ENCODE data around the gene OAS3.

The OAS3 gene

GRCh38 chr12:112901271-112901670, 37.0 kb upstream of the OAS3 start:
- TF ChIP-seq, protein P1, sequence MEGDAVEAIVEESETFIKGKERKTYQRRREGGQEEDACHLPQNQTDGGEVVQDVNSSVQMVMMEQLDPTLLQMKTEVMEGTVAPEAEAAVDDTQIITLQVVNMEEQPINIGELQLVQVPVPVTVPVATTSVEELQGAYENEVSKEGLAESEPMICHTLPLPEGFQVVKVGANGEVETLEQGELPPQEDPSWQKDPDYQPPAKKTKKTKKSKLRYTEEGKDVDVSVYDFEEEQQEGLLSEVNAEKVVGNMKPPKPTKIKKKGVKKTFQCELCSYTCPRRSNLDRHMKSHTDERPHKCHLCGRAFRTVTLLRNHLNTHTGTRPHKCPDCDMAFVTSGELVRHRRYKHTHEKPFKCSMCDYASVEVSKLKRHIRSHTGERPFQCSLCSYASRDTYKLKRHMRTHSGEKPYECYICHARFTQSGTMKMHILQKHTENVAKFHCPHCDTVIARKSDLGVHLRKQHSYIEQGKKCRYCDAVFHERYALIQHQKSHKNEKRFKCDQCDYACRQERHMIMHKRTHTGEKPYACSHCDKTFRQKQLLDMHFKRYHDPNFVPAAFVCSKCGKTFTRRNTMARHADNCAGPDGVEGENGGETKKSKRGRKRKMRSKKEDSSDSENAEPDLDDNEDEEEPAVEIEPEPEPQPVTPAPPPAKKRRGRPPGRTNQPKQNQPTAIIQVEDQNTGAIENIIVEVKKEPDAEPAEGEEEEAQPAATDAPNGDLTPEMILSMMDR (IDR thresholded peaks at IDR 0.05), result no peak

DNA sequence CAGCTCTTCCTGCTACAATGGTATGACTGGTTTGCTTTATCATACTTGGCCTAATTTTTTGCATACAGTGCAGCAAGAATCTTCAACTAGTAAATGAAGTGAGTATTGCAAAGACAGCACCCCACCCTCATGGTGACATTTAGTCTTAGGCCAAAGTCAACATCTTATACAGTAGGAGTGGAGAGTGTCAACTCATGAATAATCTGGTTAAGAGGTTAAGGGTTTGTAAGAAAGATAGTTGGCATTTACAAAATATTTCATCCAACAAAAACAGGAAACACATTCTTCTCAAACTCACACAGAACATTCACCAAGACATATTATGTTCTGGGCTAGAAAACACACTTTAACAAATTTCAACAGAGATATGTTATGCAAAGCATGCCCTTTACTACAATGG, 33.7 kb upstream of the OAS3 start:
- TF ChIP-seq, protein P1 (IDR thresholded peaks at IDR 0.05), result no peak

DNA sequence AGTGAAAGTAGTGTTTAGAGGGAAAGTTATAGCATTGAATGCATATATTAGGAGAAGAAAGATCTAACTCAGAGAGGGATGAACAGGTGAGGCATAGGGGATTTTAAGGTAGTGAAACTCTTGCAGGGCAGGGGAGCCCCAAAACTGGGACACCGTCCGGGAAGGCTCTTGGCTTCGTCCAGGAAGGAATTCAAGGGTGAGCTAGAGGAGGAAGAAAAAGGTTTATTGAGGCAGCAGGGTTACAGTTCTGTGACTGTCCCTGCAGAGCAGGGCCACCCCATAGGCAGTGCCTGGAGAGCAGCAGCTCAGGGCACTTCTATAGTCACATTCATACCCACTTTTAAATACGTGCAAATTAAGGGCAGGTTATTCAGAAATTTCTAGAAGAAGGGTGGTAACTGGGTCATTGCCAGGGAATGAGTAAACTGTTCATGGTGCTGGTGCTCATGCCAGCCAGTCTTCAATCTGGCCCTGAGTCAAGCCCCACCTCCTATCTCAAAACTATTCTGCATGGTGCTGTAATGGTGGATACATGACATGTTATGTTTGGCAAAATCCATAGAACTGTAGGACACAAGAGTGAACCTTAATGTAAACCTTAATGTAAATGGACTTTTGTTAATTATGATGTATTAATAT, 32.7 kb upstream of the OAS3 start:
- TF ChIP-seq, protein P1 (IDR thresholded peaks at IDR 0.05), result no peak

- TF ChIP-seq, protein P1 (IDR thresholded peaks at IDR 0.05), result no peak
These were observed 31.4 kb upstream of the OAS3 start, which contains the start of gene OAS1 for GRCh38 chr12:112906712-112907414. OAS1 (plus strand) TSS chr12:112906962; CDS start chr12:112907040, 78 bp downstream.

DNA sequence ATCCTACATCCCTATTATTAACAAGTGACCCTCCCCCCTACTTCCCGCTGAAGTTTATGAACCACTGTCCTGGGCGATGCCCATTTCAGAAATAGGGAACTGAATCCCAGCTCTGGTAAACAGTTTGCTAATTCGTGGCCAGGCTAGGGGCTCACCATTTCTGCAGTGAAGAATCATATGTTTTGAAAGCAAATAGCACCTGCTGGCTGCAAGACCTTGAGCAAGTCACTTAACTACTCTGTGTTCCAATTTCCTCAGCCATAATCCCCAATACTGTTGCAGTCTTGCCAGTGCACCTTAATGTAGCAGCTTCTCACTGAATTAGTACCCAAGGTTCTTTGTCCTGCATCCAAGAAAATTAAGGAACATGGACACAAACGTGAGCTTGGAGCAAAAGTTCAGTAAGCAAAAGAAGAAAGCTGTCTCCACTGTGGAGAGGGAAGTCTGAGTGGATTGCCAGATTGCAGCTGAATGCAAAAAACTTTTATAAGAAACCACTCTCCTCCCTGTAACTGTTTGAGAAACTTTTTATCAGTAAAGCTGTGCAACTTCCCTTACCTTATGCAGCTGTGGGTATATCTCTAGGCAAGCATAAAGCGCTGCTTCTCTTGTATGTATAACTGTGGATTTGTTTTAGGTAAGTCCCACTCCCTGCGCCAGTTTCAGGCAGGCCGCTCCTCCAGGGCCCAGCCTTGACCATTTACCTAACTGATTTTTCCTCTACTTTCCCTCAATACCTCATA, 30.7 kb upstream of the OAS3 start:
- TF ChIP-seq, protein P1 (IDR thresholded peaks at IDR 0.05), result no peak

GRCh38 chr12:112908548-112908947, 29.7 kb upstream of the OAS3 start:
- TF ChIP-seq, protein P1 (IDR thresholded peaks at IDR 0.05), result no peak

GRCh38 chr12:112909693-112910092, 28.6 kb upstream of the OAS3 start:
- TF ChIP-seq, protein P1 (IDR thresholded peaks at IDR 0.05), result no peak
